ENCODE results near the gene SORCS3. TPM values are rescaled to one million over a fixed set of nuclear protein-coding genes. Genes with fewer than 3 reads are reported as not detected.

Gene SORCS3
- total RNA-seq, 4 donors from 2014 or later: not detected

- ATAC-seq (no peak), DNase-seq (no peak)
- in situ Hi-C loops (cut with MboI; ENCODE audit: low sequenced_read_pairs in 4 of 4): no loop called here
These were observed 194.3 kb downstream of the SORCS3 start for GRCh38 chr10:104835422-104835821.

GRCh38 chr10:104842704-104843103 lies 201.6 kb downstream of the SORCS3 start:
- H3K4me3 ChIP-seq: no peak overlapping the region
- H3K27me3 ChIP-seq: no peaks in the 10 kb centered on the region
- DNase-seq (no peak), ATAC-seq (no peak)
- H3K4me1 ChIP-seq: no peaks in the 10 kb centered on the region
- intact Hi-C loops (cut with DNase I; ENCODE audit: low total_unique reads) (no loop called here), in situ Hi-C loops (cut with MboI; ENCODE audit: low sequenced_read_pairs in 4 of 4) (no loop called here)
- no peaks in the 10 kb centered on the region for H3K36me3 ChIP-seq
- no peaks in the 10 kb centered on the region for H3K9me3 ChIP-seq
- no peak for TF ChIP-seq POLR2A (IDR thresholded peaks at IDR 0.05)
- no peak for TF ChIP-seq CTCF (IDR thresholded peaks at IDR 0.05 in 4 of 5, conservative IDR thresholded peaks at IDR 0.05 in 1 of 5)
- no peak overlapping the region for H3K27ac ChIP-seq

More at GRCh38 chr10:104835422-104835821, 194.3 kb downstream of the SORCS3 start:
- intact Hi-C loops (cut with DNase I; ENCODE audit: low total_unique reads): no loop called here
- no peak overlapping the region for H3K27ac ChIP-seq
- no peaks in the 10 kb centered on the region for H3K9me3 ChIP-seq
- no peaks in the 10 kb centered on the region for H3K36me3 ChIP-seq
- no peak for TF ChIP-seq CTCF (IDR thresholded peaks at IDR 0.05 in 4 of 5, conservative IDR thresholded peaks at IDR 0.05 in 1 of 5)
- no peak for TF ChIP-seq POLR2A (IDR thresholded peaks at IDR 0.05)
- H3K4me3 ChIP-seq: no peak overlapping the region
- no peaks in the 10 kb centered on the region for H3K4me1 ChIP-seq
- no peaks in the 10 kb centered on the region for H3K27me3 ChIP-seq

DNA sequence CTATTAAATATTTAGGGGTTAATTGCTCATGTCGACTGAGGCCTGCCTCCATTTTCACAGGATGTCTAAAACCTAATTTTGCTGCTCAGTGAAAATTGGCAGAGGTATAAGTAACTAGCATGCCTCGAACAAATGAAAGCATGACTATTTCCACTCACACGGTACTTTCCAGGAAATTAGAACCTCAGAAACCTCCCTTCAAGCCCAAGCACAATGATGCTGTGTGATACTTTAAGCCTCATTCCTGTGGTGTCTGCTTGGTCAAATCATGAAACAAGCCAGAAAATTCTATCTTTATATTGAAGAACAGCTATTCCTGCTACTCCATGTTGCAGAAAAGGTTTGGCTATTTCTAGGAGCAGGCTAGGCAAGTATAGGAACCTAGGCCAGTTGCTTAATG lies 203.0 kb downstream of the SORCS3 start:
- intact Hi-C loops (cut with DNase I; ENCODE audit: low total_unique reads): no loop called here
- in situ Hi-C loops (cut with MboI; ENCODE audit: low sequenced_read_pairs in 4 of 4): no loop called here
- no peaks in the 10 kb centered on the region for H3K27me3 ChIP-seq
- H3K9me3 ChIP-seq: no peaks in the 10 kb centered on the region
- TF ChIP-seq CTCF (IDR thresholded peaks at IDR 0.05 in 4 of 5, conservative IDR thresholded peaks at IDR 0.05 in 1 of 5) (no peak), POLR2A (IDR thresholded peaks at IDR 0.05) (no peak)
- DNase-seq (no peak), ATAC-seq (no peak)
- no peak overlapping the region for H3K4me3 ChIP-seq
- H3K4me1 ChIP-seq: no peaks in the 10 kb centered on the region
- H3K27ac ChIP-seq: no peak overlapping the region
- H3K36me3 ChIP-seq: no peaks in the 10 kb centered on the region

DNA sequence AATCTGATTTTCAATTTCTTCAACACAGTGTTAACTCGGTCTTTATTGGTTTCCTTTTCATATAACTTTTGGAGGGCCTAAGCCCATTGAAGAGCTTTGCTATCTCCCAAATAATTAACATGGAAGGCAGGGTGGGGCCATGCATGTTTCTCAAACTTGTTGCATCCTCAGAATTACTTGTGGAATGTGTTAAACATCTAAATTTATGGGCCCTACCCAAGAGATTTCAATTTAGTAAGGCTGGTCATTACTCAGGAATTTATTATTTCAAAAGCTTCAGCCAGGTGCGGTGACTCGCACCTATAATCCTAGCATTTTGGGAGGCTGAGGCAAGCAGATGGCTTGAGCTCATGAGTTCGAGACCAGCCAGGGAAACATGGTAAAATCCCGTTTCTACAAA lies 208.9 kb downstream of the SORCS3 start:
- no peaks in the 10 kb centered on the region for H3K9me3 ChIP-seq
- H3K4me3 ChIP-seq: no peak overlapping the region
- TF ChIP-seq POLR2A (IDR thresholded peaks at IDR 0.05) (no peak), CTCF (IDR thresholded peaks at IDR 0.05 in 4 of 5, conservative IDR thresholded peaks at IDR 0.05 in 1 of 5) (no peak)
- H3K4me1 ChIP-seq: no peaks in the 10 kb centered on the region
- ATAC-seq (no peak), DNase-seq (no peak)
- no peaks in the 10 kb centered on the region for H3K36me3 ChIP-seq
- intact Hi-C loops (cut with DNase I; ENCODE audit: low total_unique reads): no loop called here
- no peak overlapping the region for H3K27ac ChIP-seq
- in situ Hi-C loops (cut with MboI; ENCODE audit: low sequenced_read_pairs in 4 of 4): no loop called here
- H3K27me3 ChIP-seq: no peaks in the 10 kb centered on the region

GRCh38 chr10:104867966-104868598 lies 227.0 kb downstream of the SORCS3 start:
- ATAC-seq (no peak), DNase-seq (no peak)
- H3K4me3 ChIP-seq: no peak overlapping the region
- H3K27me3 ChIP-seq: no peaks in the 10 kb centered on the region
- H3K9me3 ChIP-seq: no peaks in the 10 kb centered on the region
- H3K4me1 ChIP-seq: no peaks in the 10 kb centered on the region
- intact Hi-C loops (cut with DNase I; ENCODE audit: low total_unique reads): no loop called here
- TF ChIP-seq POLR2A (IDR thresholded peaks at IDR 0.05): no peak
- TF ChIP-seq CTCF (IDR thresholded peaks at IDR 0.05 in 4 of 5, conservative IDR thresholded peaks at IDR 0.05 in 1 of 5): no peak
- in situ Hi-C loops (cut with MboI; ENCODE audit: low sequenced_read_pairs in 4 of 4): no loop called here
- H3K27ac ChIP-seq: no peak overlapping the region
- no peaks in the 10 kb centered on the region for H3K36me3 ChIP-seq
